GM13976 (cell line): Measurements from ENCODE around the gene CSMD2.

Source experiments
- DNase-seq: peaks from one replicate; pipeline ENCODE4 v3.0.0; 2012; ENCODE audit warnings: low spot score
- CTCF ChIP-seq: IDR thresholded peaks from 2 replicates; pipeline ENCODE4 v1.5.1; 2012; ENCODE audit warnings: borderline replicate concordance, mild to moderate bottlenecking; ENCODE audit not compliant: insufficient read depth; ENCODE audit errors: extremely low read depth, missing control alignments, control extremely low read depth
- in situ Hi-C: fragments of 300-500 bp; cut with MboI; formaldehyde crosslinking; loops from one replicate; pipeline ENCODE4 v1.12.0; 2022; ENCODE audit warnings: low sequenced_read_pairs, mixed read lengths, inconsistent platforms; ENCODE audit not compliant: unreplicated experiment

The CSMD2 gene

DNA sequence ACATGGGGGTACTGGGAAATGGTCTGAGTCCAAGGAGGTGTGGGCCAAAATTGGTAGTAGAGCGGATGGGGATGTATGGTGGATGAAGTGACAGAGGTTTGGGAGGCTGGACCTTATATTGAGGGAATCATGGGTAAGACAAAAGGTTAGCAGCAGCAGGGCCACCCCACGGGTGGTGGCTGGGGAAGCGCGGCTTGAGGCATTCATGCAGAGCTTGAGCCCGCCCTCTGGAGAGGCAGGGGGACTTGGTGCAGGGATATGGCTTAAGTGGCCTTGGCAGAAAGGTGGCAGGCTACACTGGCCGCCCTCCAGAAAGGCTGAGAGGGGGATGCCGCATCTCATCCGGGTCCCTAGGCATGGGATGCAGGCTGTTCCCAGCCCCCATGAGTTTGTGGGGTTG is 269.6 kb downstream of the CSMD2 start:
- in situ Hi-C loops = no loop called here

GRCh38 chr1:33893147-33893830 is 271.7 kb downstream of the CSMD2 start:
- TF ChIP-seq CTCF = no peak
- DNase-seq = no peak
- in situ Hi-C loops = no loop called here

More for the DNA sequence above, 269.6 kb downstream of the CSMD2 start:
- no peak for TF ChIP-seq CTCF
- no peak for DNase-seq

GRCh38 chr1:33886496-33886895 is 278.5 kb downstream of the CSMD2 start:
- in situ Hi-C loops = loop anchor here (10.0 kb wide), 1 partner anchor 58 kb away; no protein-coding TSS in a partner anchor
- no peak for TF ChIP-seq CTCF
- no peak for DNase-seq

- TF ChIP-seq CTCF = no peak
- no peak for DNase-seq
- in situ Hi-C loops = loop anchor here (10.0 kb wide), 1 partner anchor 64 kb away; no protein-coding TSS in a partner anchor
Measured at GRCh38 chr1:33880305-33880704, 284.7 kb downstream of the CSMD2 start.

DNA sequence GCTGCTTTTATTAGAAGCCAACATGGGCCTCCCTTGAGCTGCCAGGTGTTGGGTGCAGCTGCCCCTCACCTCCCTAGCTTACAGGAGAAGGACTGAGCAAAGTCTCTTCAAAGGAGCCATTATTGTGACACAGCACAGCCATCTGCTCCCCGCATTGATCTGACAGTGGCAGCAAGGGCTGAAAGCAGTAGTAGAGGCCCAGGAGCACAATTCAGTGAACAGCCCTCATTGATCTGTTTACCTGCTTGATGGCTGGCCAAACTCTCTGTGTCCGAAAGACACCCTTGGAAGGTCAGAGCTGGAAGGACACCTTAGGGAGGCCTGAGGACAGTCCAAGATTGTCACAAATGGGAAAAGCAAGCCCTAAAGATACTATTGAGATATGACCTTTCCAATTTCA is 286.6 kb downstream of the CSMD2 start:
- no peak for DNase-seq
- no peak for TF ChIP-seq CTCF
- in situ Hi-C loops = no loop called here

DNA sequence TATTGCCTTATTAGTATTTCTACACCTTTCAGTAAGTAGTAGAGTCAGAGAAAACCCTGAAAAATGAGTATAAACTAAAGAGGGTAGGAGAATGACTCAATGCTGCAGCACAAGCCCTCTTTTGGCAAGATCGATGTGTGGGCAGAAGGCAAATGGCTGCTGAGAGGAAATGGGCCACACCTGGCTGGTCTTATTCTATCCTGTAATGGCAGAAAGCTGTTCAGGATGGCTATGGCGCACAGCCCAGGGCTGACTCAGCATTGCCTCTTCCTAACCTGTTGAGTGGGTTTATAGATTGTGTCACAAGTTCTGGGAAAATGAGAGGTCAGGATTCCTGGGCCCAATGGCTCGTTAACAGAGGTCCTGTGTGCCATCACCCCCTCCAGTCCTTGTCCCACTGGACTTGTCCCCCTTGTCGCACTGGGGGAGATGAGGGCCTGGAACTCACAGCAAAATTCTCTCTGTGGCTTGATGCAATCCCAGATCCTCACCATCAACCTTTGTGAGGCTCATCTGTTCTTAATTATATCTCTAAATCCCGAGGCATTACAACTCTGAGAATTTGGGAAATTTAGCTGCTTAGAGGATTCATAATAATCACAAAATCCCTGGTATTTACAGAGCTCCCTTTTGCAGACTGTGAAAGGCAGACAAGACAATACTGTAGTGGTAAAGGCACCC is 287.9 kb downstream of the CSMD2 start:
- TF ChIP-seq CTCF = no peak
- in situ Hi-C loops = no loop called here
- no peak for DNase-seq

DNA sequence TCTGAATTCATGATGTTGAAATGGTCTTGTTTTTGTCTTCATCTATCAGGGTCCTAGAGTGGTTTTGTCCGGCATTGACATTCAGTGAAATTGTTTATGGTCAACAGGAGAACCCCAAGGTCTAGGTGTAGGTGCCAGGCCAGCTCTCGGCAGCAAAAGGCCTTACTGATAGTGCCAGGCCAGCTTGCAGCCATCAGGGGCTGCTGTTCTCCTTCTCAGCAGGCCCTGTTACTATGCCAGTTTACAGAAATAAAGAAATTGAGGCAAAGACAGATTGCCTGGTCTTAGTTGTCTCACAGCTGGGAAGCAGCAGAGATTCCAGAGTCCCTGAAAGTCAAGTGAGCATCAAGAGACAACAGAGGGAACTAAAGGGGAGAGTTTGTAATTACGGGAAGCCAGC is 289.2 kb downstream of the CSMD2 start:
- DNase-seq = no peak
- in situ Hi-C loops = no loop called here
- no peak for TF ChIP-seq CTCF
